Upper lobe of left lung (tissue), 6 donors: ENCODE measurements around the gene MAP7D2. TPM values are rescaled to one million over a fixed set of nuclear protein-coding genes. Genes with fewer than 3 reads are reported as not detected.

Experiments
- ATAC-seq, 2 donors: fragments of 200-7000 bp; cut with Tn5 transposase; one replicate each; pipeline ENCODE4 v1.9.1; 2022; ENCODE audit warnings: mild to moderate bottlenecking in 2 of 2, moderate library complexity in 2 of 2; ENCODE audit not compliant: low FRiP score in 2 of 2
- DNase-seq, 2 donors: peaks; one replicate each; pipeline ENCODE4 v3.0.0-alpha.2; 2019 to 2020
- H3K27ac ChIP-seq, 4 donors: fragments of 200-600 bp; sonication (generic); one replicate each; pipeline ENCODE4 v1.5.1; 2016 to 2019
- H3K27me3 ChIP-seq, 4 donors: fragments of 200-600 bp; sonication (generic); one replicate each; pipeline ENCODE4 v1.5.1; 2017 to 2019
- H3K36me3 ChIP-seq, 4 donors: fragments of 200-600 bp; sonication (generic); one replicate each; pipeline ENCODE4 v1.5.1; 2016 to 2019
- H3K4me1 ChIP-seq, 4 donors: fragments of 200-600 bp; sonication (generic); one replicate each; pipeline ENCODE4 v1.5.1; 2018 to 2019
- H3K4me3 ChIP-seq, 4 donors: fragments of 200-600 bp; sonication (generic); one replicate each; pipeline ENCODE4 v1.5.1; 2017 to 2019; ENCODE audit warnings: mild to moderate bottlenecking in 2 of 4, moderate library complexity in 1 of 4
- H3K9me3 ChIP-seq, 4 donors: fragments of 200-600 bp; sonication (generic); one replicate each; pipeline ENCODE4 v1.5.1; 2018 to 2019
- CTCF ChIP-seq, 6 experiments: fragments of 450-650 bp in 4 of 6; fragments of 200-600 bp in 2 of 6; sonication (generic) in 2 of 6; IDR thresholded peaks; one replicate each; pipeline ENCODE4 v1.5.1; 2016 to 2019; ENCODE audit warnings: antibody characterized with exemption in 6 of 6
- EP300 ChIP-seq, 4 donors: sonication (generic); formaldehyde crosslinking; IDR thresholded peaks; one replicate each; pipeline ENCODE4 v1.5.1; 2017; ENCODE audit warnings: antibody characterized with exemption in 4 of 4, control low read depth in 2 of 4
- POLR2A ChIP-seq, 4 donors: fragments of 450-650 bp; IDR thresholded peaks; one replicate each; pipeline ENCODE4 v1.5.1; 2016 to 2017; ENCODE audit warnings: antibody characterized with exemption in 4 of 4, mild to moderate bottlenecking in 2 of 4
- POLR2AphosphoS5 ChIP-seq, 2 donors: sonication (generic); formaldehyde crosslinking; IDR thresholded peaks; one replicate each; pipeline ENCODE4 v1.5.1; 2017; ENCODE audit warnings: antibody characterized with exemption in 2 of 2
- WGBS, 2 donors: methylation state at CpG; one replicate each; pipeline ENCODE4 v1.1.5; 2017 to 2018; 5-methylcytosine and 5-hydroxymethylcytosine counted together
- total RNA-seq, 6 donors: library from RNA; depleted of rRNA in 4 of 6; stranded (reverse); fragments of >200 nt in 4 of 6; gene quantifications; one replicate each; pipeline versions ENCODE4 v1.1.0 to v1.2.1, GENCODE V29; 2016 to 2021
- donor health status: DM: no; HTN: no; CAD: no; lungs with moderate emphysema.
- donor health status: DM: no; HTN: yes; CAD: no; lungs with severe emphysema.

Gene MAP7D2
- total RNA-seq, 6 donors from 2014 or later = under 0.01 to 13.4 (median 0.51) TPM

GRCh38 chrX:19981947-19982346 is 134.8 kb downstream of the MAP7D2 start:
- Histone ChIP-seq H3K36me3 (no peaks in the 10 kb centered on the region), H3K4me3 (no peak overlapping the region), H3K27me3 (no peaks in the 10 kb centered on the region), H3K9me3 (peaks cover 0 to 11% (median 0%) of the 10 kb centered on the region in 4 donors), H3K4me1 (peaks cover 0 to 2% (median 0%) of the 10 kb centered on the region in 4 donors), H3K27ac (no peak overlapping the region)
- no peak for ATAC-seq
- WGBS, 2 donors = 79 to 94% methylated on average over 2 of the region's 2 CpGs
- TF ChIP-seq EP300 (IDR thresholded peaks at IDR 0.05) (no peak), POLR2AphosphoS5 (IDR thresholded peaks at IDR 0.05) (no peak), CTCF (IDR thresholded peaks at IDR 0.05) (no peak), POLR2A (IDR thresholded peaks at IDR 0.05) (no peak)
- DNase-seq = no peak

- no peak for TF ChIP-seq CTCF (IDR thresholded peaks at IDR 0.05)
- no peak for TF ChIP-seq POLR2AphosphoS5 (IDR thresholded peaks at IDR 0.05)
- no peak for TF ChIP-seq EP300 (IDR thresholded peaks at IDR 0.05)
- TF ChIP-seq POLR2A (IDR thresholded peaks at IDR 0.05) = no peak
- no peak for ATAC-seq
- DNase-seq = no peak
- H3K27ac ChIP-seq = no peak overlapping the region
- no peaks in the 10 kb centered on the region for H3K27me3 ChIP-seq
- peaks cover 0 to 11% (median 0%) of the 10 kb centered on the region in 4 donors for H3K9me3 ChIP-seq
- H3K4me3 ChIP-seq = no peak overlapping the region
- H3K36me3 ChIP-seq = no peaks in the 10 kb centered on the region
- H3K4me1 ChIP-seq = no peaks in the 10 kb centered on the region
Measured at GRCh38 chrX:19975845-19976244, 140.9 kb downstream of the MAP7D2 start.

- no peak overlapping the region for H3K27ac ChIP-seq
- H3K9me3 ChIP-seq = peaks cover 0 to 9% (median 0%) of the 10 kb centered on the region in 4 donors
- ATAC-seq (no peak), DNase-seq (no peak)
- no peak overlapping the region for H3K4me3 ChIP-seq
- H3K4me1 ChIP-seq = no peaks in the 10 kb centered on the region
- H3K36me3 ChIP-seq = no peaks in the 10 kb centered on the region
- H3K27me3 ChIP-seq = no peaks in the 10 kb centered on the region
- no peak for TF ChIP-seq POLR2AphosphoS5 (IDR thresholded peaks at IDR 0.05)
- TF ChIP-seq CTCF (IDR thresholded peaks at IDR 0.05) = no peak
- no peak for TF ChIP-seq POLR2A (IDR thresholded peaks at IDR 0.05)
- no peak for TF ChIP-seq EP300 (IDR thresholded peaks at IDR 0.05)
Measured at GRCh38 chrX:19972984-19973383, 143.7 kb downstream of the MAP7D2 start.

GRCh38 chrX:19968276-19968675 is 148.4 kb downstream of the MAP7D2 start:
- Histone ChIP-seq H3K4me1 (no peaks in the 10 kb centered on the region), H3K36me3 (peaks cover 0 to 19% (median 0%) of the 10 kb centered on the region in 4 donors), H3K27ac (no peak overlapping the region), H3K9me3 (no peaks in the 10 kb centered on the region), H3K4me3 (no peak overlapping the region), H3K27me3 (no peaks in the 10 kb centered on the region)
- no peak for TF ChIP-seq CTCF (IDR thresholded peaks at IDR 0.05)
- ATAC-seq (no peak), DNase-seq (no peak)
- 89 to 96% methylated on average over 6 of the region's 6 CpGs for WGBS, 2 donors

GRCh38 chrX:19966056-19966455 is 150.7 kb downstream of the MAP7D2 start:
- no peak overlapping the region for H3K4me3 ChIP-seq
- H3K36me3 ChIP-seq = peaks cover 0 to 19% (median 0%) of the 10 kb centered on the region in 4 donors
- no peak for ATAC-seq
- H3K9me3 ChIP-seq = no peaks in the 10 kb centered on the region
- no peak for DNase-seq
- TF ChIP-seq EP300 (IDR thresholded peaks at IDR 0.05) (no peak), POLR2A (IDR thresholded peaks at IDR 0.05) (no peak), POLR2AphosphoS5 (IDR thresholded peaks at IDR 0.05) (no peak), CTCF (IDR thresholded peaks at IDR 0.05) (no peak)
- H3K4me1 ChIP-seq = no peaks in the 10 kb centered on the region
- H3K27ac ChIP-seq = no peak overlapping the region
- 73 to 100% methylated on average over 1 of the region's 1 CpG for WGBS, 2 donors
- no peaks in the 10 kb centered on the region for H3K27me3 ChIP-seq
